Stimulated activated CD8-positive, alpha-beta memory T cell treated with anti-CD3 and anti-CD28 coated beads, Interleukin-7, amount 100 ng/mL, for 4 hours (primary cell): ENCODE measurements around the gene CNKSR2.

ENCODE experiments used
- DNase-seq, 2 donors: peaks; one replicate each; pipeline ENCODE4 v3.0.0-alpha.2; 2020; ENCODE audit warnings: low read depth in 2 of 2

CNKSR2 gene

DNA sequence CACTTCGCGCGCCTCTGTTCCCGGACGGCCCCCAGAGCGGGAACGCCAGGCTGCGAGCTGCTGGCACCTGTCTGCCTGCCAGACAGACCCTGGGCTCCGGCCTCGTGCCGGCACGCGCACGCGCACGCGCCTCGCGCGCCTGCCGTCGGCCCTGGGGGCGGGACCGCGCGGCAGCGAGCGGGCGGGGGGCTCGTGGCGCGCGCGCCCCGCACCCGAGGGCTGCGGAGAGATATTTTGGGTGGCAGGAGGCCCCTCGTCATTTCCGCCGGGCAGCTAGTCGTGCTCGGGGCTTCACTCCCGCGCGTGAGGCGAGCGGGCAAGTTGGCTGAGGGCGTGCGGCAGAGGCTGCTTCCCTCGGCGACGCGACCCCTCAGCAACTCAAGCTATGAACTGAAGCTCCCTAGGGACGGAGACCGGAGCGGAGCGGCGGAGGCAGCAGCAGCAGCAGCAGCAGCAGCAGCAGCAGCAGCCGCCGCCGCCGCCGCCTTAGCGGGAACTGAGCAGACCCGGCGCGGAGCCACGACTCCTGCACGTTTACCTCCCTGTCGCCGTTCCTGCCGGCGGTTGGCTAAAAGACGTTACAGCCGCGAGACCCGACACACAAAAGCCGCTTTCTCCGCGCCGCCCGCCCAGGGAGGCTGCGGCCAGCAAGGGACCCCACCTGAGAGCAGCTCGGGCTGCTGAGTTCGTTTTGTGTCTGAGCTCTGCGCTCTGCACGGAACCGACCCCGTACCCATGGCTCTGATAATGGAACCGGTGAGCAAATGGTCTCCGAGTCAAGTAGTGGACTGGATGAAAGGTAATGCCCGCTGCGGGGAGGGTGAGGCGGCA lies at the start of gene CNKSR2:
TSS of gene CNKSR2 (plus strand) at position 256 of the 831 bp plus-strand sequence. CDS start at position 736, 480 bp downstream.
- peak; percentile 43 to 63 for DNase-seq

DNA sequence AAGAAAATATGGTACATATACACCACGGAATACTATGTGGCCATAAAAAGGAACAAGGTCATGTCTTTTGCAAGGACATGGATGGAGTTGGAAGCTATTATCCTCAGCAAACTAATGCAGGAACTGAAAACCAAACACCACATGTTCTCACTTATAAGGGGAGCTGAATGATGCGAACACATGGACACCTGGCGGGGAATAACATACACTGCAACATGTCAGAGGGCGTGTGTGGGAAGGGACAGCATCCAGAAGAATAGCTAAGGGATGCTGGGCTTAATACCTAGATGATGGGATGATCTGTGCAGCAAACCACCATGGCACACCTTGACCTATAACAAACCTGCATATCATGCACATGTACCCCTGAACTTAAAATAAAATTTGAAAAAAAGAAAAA lies 19.5 kb upstream of the CNKSR2 start:
- DNase-seq: no peak

DNA sequence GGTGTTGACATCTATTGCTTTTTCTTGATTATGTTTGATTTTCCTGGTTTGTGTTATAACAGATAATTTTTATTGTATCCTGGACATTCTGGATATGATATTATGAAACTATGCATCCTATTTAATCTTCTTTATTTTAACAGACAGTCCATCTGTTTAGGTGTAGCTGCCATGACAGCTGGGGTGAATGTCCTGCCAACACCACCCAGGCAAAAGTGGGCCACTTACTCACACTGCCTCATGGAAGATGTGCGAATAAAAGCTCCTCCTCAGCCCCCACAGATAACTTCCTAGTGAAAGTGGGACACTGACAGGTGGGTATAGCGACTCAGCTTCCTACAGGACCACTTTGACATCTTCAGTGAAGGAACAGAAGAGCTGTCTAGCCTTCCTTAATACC lies 18.4 kb upstream of the CNKSR2 start:
- DNase-seq: no peak

DNA sequence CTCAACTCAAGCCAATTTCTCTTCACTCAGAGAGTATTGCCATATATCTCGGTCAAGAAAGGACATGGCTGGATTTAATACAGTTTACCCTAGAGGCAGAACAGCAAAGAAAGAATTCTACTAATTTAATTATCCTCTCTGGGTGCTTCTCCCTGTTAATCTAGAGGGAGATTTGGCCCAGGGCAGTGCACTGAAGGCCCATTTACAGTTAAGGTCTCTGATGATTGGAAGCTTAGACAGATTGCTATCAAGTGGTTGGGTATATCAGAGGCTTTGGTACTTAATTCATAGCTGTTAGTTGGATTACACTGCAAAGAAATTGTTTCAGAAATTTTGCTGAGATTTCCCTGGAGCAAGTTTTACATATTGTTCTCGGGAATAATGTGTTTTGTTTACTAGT lies 4.6 kb upstream of the CNKSR2 start:
- DNase-seq: no peak

DNA sequence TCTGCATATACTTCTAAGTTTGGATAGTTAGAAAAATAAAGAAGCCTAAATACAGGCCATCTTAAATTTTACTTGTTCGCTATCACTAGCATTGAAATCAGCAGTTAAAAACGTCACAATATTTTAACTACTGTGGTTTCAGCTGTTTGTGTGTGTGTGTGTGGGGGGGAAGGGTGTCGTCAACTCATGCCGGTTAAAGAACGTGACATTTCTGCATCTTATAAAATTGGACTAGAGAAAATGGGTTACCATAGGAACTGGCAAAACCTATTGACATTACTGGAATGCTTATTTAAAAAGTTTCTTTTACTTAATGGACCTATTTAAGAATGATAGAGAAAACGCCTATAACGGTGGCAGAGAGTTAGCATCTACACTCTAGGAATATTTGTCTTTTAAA lies 1.2 kb upstream of the CNKSR2 start:
- DNase-seq: no peak

DNA sequence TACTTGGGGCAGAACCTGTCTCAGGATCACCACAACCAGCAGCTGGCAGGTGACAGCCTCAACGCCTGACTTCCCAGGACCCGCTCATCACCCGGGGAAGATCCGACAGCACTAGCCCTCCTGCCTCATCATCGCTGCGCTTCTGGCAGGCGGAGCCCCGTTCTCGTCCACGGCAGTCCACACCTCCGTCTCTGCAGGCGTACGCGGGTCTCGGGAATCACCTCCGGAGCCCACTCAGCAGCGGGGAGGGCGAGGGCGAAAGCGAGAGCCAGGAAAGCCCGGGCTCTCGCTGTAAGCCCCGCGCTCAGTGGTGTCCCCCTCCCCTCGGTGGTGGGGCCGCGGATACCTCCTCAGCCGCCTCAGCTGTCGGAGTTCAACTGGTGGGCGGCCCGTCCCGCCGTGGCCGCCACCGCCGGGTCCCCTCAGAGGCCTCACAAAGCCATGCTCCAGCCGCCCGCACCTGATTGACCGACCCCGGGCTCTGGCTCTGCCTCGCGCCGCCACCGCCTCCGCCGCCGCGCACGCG lies 518 bp upstream of the CNKSR2 start:
- no peak for DNase-seq

DNA sequence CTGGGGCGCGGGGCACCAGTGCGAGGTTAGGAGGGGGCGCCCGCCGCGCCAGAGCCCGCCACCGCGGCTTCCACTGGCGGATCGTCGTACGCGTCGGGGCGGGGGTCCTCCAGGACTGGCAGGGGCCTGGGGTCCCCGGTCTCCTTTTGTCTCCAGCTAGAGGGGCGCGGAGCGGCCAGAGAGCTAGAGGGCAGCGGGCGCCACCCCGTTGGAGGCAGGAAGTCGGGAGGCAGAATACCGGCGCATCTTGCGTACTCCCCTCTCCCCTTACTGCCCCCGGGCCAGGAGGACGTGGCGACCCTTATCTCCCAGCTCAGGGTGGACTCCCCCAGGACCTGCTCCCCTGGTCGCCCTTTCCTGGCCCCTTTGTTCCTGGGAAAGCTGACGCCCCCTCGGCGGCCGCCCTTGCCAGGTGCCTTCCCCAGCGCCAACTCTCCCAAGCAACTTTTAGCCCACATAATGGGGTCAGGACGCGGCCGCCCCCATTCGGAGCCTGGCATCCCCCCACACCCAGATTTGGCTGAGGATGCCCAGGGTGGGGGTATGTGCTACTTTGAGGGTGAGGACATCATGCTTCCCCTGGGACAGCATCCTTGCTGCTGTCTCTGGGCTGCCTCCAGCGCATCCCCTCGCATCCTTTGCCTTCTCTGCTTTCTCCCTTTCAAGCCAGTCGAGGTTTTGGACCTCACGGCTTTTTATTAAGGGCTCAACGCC lies 933 bp downstream of the CNKSR2 start:
- no peak for DNase-seq

DNA sequence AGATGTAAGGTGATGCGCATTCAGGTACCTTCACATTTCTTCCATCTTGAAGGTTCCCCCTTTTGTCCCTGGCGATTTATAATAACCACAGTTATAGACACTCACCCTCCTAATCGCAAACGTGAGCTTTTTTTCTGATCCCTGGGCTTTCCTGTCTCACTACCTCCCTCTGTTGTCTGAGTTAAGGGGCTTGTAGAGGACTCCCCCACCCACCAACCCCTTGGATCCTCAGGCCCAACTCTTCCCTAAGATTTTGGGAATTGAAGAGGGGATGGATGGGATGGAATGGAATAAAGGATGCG lies 1.4 kb downstream of the CNKSR2 start:
- no peak for DNase-seq

DNA sequence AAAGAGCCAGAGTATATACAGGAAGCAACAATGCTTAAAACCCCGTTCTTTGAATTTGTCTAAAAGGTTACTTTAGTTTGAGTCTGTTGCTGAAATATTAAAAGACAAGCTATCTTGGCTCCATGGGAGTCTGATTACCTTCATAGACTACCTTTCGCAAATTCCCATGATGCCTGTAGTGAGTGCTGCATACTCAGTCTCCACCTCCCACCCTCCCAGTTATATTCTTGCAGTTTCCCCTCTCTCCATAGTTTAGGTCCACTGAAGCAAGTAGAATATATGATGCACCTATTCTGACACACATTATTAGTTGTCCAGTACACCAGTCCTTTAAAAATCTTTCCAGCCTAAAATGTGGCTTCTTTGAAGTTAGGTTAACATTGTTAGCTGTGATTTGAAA lies 2.4 kb downstream of the CNKSR2 start:
- no peak for DNase-seq

DNA sequence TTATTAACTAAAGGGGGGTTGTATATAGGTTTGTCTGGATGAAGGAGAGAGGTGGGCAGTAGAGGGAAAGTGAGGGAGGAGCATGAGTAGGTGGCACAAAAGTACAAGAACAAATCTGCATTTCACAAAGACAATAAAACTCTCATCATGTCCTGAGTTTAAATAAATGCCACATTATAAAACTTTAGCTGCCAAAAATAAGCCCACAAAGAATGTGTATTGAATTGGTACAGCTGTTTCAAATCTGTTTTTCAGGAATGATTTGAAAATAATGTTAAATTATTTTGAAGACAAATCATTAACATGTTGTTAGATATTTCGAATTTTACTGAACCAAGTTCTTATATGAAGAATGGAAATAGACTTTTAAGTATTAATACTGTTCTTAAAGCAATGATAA lies 5.8 kb downstream of the CNKSR2 start:
- DNase-seq: no peak

DNA sequence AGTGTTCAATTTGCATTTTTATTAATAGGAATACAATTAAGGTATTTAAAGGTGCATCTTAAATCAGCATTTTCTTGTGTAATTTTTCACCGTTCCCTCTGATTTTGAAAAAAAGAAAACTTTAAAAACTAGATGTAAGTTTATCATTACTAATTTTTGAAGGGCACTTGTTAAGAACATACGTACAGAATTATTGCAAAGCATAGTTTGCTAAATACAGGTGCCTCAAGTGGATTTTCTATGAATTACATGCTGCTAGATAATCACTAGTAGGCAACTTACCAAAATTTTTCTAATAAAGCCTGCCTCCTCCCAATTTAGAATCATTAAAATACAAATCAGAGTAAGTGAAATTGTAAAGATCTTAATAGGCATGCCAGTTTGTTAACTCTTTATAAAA lies 8.5 kb downstream of the CNKSR2 start:
- DNase-seq: no peak

DNA sequence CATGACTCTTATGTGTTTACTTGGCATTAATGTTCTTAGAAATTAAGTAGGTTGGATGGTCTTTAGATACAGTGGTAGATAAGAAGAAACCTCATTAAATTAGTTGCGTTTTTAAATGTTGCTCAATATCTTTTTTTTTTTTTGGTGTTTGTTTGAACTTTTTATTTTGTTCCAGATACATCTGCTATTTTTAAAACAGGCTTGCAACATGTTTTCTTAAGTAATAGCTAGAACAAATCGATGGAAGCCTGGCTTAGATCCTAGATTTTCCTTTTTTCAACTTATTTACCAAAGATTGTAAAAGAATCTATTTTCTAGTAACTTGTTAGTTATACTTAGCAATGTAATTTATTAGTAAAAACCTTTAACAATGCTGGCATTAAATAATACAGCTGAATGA lies 9.3 kb downstream of the CNKSR2 start:
- no peak for DNase-seq

DNA sequence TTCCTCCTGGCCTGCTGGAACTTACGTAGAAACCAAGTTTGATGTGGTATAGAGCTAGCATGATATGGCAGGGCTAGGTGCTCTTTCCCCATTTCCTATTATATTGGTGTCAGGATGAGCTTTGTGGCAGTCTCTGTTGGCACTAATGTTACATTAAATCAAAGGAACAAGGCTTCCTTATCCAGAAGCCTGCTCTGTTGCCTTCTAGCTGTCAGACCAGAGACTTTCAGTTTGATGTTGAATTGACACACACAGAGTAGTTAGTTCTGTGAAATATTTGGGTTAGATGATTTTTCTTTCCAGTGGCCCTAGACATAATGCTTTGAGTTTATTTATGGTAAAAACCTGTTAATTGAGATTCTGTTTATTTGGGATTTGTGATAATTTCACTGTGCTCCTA lies 10.0 kb downstream of the CNKSR2 start:
- no peak for DNase-seq

DNA sequence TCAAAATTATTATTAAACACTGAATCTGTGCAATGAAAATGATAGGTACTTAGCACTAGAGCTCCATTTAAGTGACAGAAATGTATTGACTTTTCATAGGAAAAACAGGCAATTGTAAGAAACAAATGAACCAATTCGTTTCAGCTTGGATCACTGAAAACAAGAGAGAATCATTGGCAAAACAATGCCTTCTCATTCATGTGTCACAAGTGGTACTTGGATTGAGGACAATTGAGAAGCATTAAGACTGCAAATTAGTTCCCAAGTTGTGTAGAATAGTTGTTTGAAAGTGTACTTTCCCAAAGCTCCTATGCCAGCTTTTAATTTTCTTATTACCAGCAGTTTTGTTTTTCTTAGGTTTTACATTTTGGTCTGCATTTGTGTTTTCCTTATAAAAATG lies 20.6 kb downstream of the CNKSR2 start:
- DNase-seq: no peak

DNA sequence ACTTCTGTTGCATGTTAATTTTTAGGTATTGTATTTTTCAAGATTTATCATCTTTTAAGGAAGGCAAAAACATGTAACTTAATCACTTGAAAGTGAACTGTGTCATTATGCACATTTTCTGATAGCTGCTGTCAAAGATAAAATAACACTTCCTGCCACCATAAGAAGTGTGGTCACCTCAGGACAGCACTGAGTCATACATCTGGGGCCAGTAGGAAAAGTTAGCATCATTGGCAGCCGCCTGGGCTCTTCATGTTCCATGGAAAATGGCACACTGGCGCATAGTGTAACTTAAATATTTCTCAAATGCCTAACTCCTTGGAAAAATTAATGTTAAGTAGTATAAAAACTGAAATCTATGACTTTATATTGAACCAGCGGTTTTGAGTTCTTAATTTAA lies 24.2 kb downstream of the CNKSR2 start:
- DNase-seq: no peak

DNA sequence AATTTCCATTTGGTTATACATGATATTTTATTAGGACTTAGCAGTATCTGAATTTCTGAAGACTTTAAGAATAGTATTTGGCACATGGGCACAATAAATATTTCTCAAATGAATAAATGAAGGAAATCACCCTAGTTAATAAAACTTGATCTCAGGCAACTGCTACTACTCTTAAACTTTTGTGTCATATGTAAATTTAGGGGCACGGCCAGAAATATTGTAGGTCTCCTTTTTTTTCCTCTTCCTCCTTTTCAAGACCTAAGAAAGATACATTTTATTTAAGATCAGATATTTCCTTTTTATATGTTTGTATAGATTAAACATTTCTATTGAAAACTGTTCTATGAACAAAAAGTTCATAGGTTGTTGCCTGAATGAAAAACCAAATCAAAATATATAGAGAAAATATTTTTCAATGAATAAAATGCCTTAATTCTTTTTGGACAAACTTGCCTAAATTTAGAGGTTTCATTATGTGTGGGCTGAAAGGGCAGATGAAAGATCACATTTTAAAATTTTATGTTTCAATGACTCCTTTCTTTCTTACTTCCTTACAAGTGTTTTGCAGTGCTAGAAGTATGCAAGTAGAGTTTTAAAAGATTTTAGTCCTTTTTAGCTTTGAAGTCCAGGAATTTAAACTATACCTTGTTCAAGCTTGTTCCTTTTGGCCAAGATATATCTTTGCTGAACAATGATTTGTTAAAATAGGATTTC lies 26.3 kb downstream of the CNKSR2 start:
- no peak for DNase-seq

DNA sequence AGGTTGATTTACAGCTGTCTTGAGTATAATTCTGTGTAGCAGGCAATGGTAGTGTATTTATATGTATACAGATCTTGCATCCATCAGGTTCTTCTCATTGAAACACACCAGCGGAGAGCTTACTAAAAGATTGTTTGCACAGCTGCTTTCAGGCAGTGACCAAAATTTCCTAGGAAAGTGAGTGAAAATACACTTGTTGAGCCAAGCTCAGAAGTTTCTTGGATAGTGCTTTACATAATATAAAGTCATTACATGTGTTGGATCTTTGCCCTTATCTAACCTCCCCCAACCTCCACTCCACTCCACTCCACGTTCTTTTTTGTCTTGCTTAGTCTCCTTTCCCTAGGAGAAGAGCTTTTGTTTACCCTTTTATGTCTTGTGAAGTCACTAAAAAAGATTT lies 34.1 kb downstream of the CNKSR2 start:
- no peak for DNase-seq

DNA sequence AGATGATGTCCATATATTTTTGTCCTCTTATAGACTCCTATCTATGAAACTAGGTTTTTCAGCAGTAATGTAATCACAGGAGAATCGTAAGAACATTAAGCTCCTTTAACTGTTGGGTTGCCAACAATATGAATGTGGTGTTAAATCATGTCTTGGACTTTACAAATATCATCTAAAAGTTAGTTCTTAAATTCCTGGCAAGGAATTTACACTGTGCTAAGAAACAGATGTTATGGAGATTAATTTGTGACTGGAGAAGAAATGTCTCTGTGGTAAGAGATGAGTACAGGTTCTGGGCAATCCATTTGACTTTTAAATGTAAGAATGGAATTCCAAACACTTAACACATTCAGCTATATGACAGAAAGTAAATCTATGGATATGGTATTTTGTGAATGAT lies 34.6 kb downstream of the CNKSR2 start:
- no peak for DNase-seq

DNA sequence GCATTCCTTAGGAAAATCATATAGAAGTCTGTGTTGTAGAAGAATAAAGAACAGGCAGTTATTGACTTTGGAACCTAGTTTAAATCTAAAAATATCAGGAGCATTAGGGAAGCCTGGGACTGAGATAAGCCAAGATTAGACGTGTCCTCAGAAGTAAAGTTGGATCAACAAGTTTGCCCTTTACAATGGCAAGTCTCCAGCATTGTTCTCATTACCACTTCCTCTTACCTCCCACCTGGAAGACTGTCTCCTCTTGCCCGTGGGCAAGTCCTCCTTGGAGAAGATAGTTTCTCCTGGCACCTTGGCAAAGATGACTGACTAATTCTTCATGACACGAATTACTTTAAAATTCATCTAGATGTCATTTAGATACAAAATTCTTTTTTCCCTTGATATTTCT lies 37.8 kb downstream of the CNKSR2 start:
- no peak for DNase-seq

DNA sequence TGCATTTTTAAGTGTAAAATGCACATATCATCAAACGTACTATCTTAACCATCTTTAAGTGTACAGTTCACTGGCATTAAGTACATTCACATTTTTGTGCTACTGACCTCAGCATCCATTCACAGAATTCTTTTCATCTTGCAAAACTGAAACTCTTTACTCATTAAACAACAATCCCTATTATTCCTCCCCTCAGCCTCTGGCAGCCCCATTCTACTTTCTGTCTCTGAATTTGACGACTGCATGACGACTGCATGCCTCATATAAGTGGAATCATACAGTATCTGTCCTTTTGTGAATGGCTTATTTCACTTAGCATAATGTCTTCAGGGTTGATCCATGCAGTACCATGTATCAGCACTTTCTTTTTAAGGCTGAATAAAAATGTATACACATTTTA lies 38.7 kb downstream of the CNKSR2 start:
- DNase-seq: no peak

DNA sequence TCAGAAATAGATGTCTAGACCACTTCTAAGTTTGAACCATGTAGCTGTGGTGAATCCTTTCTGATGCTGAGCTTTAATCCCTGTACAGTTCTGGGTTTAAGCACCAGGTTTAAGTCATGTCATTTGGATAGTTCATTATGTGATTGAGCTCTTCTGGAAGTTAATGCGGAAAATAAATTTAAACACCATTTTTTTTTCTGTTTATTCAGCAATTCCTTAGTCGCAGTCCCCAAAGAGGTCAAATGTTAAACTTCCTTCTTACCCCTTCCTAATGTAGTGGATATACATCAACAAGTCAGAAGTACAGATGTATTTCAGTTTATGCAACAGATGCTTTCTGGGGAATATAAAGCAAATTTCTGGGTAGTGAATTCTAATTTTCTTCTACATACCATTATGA lies 52.9 kb downstream of the CNKSR2 start:
- DNase-seq: no peak

DNA sequence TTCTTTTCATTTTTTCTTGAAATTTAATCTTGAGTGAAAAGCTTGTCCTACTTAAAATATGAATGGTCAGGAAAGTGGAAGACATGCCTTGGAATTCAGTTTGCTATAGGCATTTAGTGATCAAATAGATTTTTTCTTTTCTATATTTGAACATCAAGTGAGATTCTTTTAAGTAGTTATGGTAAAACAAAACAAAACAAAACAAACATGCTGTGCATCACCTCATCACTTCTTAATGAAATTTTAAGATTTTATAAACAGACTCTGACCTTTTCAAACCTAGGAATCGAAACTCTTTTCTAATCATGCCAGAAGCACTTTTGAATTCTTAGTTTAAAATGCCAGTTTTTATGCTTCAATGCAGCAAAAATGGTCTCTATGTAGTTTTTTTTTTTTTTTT lies 62.8 kb downstream of the CNKSR2 start:
- no peak for DNase-seq

DNA sequence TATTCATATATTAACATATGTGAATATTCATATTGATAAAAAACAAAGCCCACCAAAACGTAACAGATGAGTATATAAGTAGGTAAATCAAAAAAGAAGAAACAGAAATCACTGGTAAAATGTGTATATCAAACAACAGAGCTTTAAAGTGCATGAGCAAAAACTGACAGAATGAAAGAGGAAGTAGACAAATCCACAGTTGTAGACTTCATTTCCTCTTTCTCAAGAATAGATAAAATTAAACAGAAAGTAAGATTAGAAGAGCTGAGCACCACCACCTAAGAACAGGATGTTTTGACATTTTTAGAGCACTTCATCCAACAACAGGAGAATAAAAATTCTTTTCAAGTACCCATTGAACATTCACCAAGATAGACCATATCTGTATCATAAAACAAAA lies 64.6 kb downstream of the CNKSR2 start:
- no peak for DNase-seq
